GM12891 (cell line): Measurements from ENCODE around the gene PAXIP1.

Source experiments
- DNase-seq: peaks from one replicate; pipeline ENCODE4 v3.0.0; 2011; ENCODE audit warnings: low spot score; ENCODE audit not compliant: insufficient read length
- FAIRE-seq: peaks from 2 replicates; lab custom pipeline; 2011; peaks lifted over from hg19 to GRCh38; lab: Jason Lieb, UNC
- PAX5 ChIP-seq: IDR thresholded peaks from 2 replicates; pipeline ENCODE4 v1.6.1; 2011; ENCODE audit warnings: low read length, moderate library complexity, mild to moderate bottlenecking; ENCODE audit not compliant: insufficient read depth, severe bottlenecking
- POLR2A ChIP-seq: IDR thresholded peaks from 2 replicates; pipeline ENCODE4 v1.6.1; 2011; ENCODE audit warnings: low read depth, low read length, control low read depth
- POLR2AphosphoS5 ChIP-seq: IDR thresholded peaks from 2 replicates; pipeline ENCODE4 v1.6.1; 2011; ENCODE audit warnings: low read depth, low read length, control low read depth
- POU2F2 ChIP-seq: IDR thresholded peaks from 2 replicates; pipeline ENCODE4 v1.6.1; 2011; ENCODE audit warnings: low read depth, mild to moderate bottlenecking, control low read depth, low read length, moderate library complexity
- SPI1 ChIP-seq: IDR thresholded peaks from 2 replicates; pipeline ENCODE4 v1.6.1; 2011; ENCODE audit warnings: low read depth, low read length, control low read depth
- TAF1 ChIP-seq: IDR thresholded peaks from 2 replicates; pipeline ENCODE4 v1.6.1; 2011; ENCODE audit warnings: low read depth, low read length, control low read depth

The PAXIP1 gene

GRCh38 chr7:154919344-154920225 lies 83.3 kb downstream of the PAXIP1 start:
- DNase-seq (no peak), FAIRE-seq (no peak)
- TF ChIP-seq POU2F2: no peak
- no peak for TF ChIP-seq POLR2AphosphoS5
- no peak for TF ChIP-seq TAF1
- TF ChIP-seq POLR2A: no peak
- TF ChIP-seq SPI1: no peak
- no peak for TF ChIP-seq PAX5

GRCh38 chr7:154918741-154919140 lies 84.2 kb downstream of the PAXIP1 start:
- TF ChIP-seq POU2F2 (no peak), POLR2AphosphoS5 (no peak), TAF1 (no peak), POLR2A (no peak), SPI1 (no peak), PAX5 (no peak)
- FAIRE-seq (no peak), DNase-seq (no peak)

DNA sequence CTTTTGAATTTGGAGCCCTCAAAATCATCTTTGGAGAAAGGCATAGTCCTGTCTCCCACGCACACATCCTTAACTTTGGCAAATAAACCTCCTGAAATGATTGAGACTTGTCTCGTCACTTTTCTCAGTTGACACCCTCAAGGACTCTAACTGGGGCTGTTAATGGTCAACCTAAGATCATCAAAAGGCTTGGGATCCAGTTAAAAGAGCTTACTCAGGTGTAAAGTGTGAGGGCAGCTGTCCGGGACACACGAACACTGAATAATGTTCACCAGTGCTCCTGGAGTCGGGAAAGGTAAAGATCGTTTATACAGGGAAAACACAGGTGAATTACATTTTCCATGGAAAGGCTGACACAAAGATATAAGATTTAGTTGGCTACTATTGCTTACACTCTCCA lies 84.7 kb downstream of the PAXIP1 start:
- FAIRE-seq (no peak), DNase-seq (no peak)
- no peak for TF ChIP-seq POLR2A
- no peak for TF ChIP-seq SPI1
- no peak for TF ChIP-seq PAX5
- TF ChIP-seq POLR2AphosphoS5: no peak
- TF ChIP-seq POU2F2: no peak
- TF ChIP-seq TAF1: no peak

GRCh38 chr7:154917808-154918160 lies 85.1 kb downstream of the PAXIP1 start:
- TF ChIP-seq POU2F2 (no peak), POLR2A (no peak), TAF1 (no peak), SPI1 (no peak), POLR2AphosphoS5 (no peak), PAX5 (no peak)
- DNase-seq (no peak), FAIRE-seq (no peak)

DNA sequence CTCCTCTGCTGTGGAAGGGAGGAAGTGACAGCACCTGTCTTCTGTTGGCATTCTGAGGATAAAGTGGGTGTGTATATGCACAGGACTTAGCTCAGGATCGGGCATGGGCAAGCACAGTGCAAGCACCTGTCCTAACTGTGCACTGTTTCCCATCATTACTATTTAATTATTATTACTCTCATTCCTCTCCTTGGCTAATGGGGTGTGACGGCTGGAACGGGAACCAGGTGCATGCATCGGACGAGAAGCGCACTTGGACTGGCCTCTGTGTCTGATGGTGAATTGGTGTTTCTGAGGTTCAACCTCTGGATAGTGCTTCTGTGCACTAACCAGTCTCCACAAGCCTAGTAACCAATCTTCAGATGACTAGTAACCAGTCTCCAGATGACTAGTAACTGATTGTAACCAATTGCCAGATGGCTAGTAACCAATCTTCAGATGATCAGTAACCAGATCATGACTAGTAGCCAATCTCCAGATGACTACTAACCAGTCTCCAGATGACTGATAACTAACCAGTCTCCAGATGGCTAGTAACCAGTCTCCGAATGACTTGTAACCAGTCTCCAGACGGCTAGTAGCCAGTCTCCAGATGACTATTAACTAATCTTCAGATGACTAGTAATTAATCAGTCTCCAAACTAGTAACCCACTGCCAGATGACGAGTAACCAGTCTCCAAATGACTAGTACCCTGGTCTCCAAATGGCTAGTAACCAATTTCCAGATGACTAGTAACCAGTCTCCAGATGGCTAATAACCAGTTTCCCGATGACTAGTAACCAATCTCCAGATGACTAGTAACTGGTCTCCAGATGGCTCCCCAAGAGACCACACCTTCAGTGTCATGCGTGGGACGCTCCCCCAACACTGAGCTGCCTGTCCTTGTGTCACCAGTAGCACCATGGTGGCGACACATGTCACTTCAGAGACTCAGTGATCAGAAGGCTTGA lies 85.8 kb downstream of the PAXIP1 start:
- FAIRE-seq (no peak), DNase-seq (no peak)
- TF ChIP-seq POU2F2 (no peak), TAF1 (no peak), POLR2AphosphoS5 (no peak), POLR2A (no peak), SPI1 (no peak), PAX5 (no peak)

- no peak for FAIRE-seq
- TF ChIP-seq TAF1 (no peak), POLR2A (no peak), POLR2AphosphoS5 (no peak)
- no peak for DNase-seq
Observed at GRCh38 chr7:154916381-154916780, 86.5 kb downstream of the PAXIP1 start.

DNA sequence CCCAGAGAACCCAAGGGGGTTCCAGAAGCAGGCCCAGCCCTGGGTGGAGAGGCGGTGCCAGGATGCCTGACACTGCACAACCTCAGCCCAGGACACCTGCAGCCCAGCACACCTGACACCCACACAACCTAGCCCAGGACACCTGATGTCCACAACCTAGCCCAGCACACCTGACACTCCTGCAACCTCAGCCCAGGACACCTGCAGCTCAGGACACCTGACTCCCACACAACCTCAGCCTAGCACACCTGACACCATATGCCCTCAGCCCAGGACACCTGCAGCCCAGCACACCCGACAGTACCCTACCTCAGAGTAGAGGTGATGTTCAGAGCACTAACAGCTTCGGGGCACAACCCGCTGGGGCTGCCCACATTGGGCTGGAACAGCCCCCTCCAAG lies 87.3 kb downstream of the PAXIP1 start:
- no peak for TF ChIP-seq POU2F2
- no peak for TF ChIP-seq PAX5
- no peak for TF ChIP-seq POLR2AphosphoS5
- TF ChIP-seq TAF1: no peak
- no peak for TF ChIP-seq SPI1
- TF ChIP-seq POLR2A: no peak
- DNase-seq (no peak), FAIRE-seq (no peak)

GRCh38 chr7:154914996-154915380 lies 87.9 kb downstream of the PAXIP1 start:
- TF ChIP-seq POLR2A (no peak), PAX5 (no peak), SPI1 (no peak), TAF1 (no peak), POLR2AphosphoS5 (no peak), POU2F2 (no peak)
- DNase-seq: no peak
- no peak for FAIRE-seq
